Transverse colon (tissue), 4 donors: Measurements from ENCODE around the gene TM9SF1.

ENCODE experiments used
- CTCF ChIP-seq, 5 experiments: fragments of 200-600 bp in 3 of 5; fragments of 450-650 bp in 2 of 5; sonication (generic) in 3 of 5; IDR thresholded peaks; 1 replicate in 2 of 5; 2 replicates in 3 of 5; pipeline ENCODE4 v1.5.1; 2016 to 2017; ENCODE audit warnings: antibody characterized with exemption in 5 of 5, inconsistent platforms in 3 of 5, mild to moderate bottlenecking in 2 of 5, moderate library complexity in 1 of 5
- EP300 ChIP-seq: sonication (generic); formaldehyde crosslinking; IDR thresholded peaks from one replicate; pipeline ENCODE4 v1.6.1; 2017; ENCODE audit warnings: antibody characterized with exemption, low read depth
- POLR2A ChIP-seq: fragments of 450-650 bp; IDR thresholded peaks from one replicate; pipeline ENCODE4 v1.6.1; 2016; ENCODE audit warnings: antibody characterized with exemption, mild to moderate bottlenecking, moderate library complexity
- POLR2AphosphoS5 ChIP-seq, 3 donors: sonication (generic); formaldehyde crosslinking; IDR thresholded peaks; one replicate each; pipeline ENCODE4 v1.6.1; 2016; ENCODE audit warnings: antibody characterized with exemption in 3 of 3

- TF ChIP-seq CTCF (IDR thresholded peaks at IDR 0.05) (no peak), POLR2A (no peak), EP300 (no peak), POLR2AphosphoS5 (IDR thresholded peaks at IDR 0.05) (no peak)
These were observed 37.9 kb downstream of the TM9SF1 start for GRCh38 chr14:24157331-24157730.
